ENCODE measurements around the gene CLEC17A. TPM values are rescaled to one million over a fixed set of nuclear protein-coding genes. Genes with fewer than 3 reads are reported as not detected.
"Not testable (repeated sequence)": the region's sequence is repeated elsewhere in the genome, so short reads cannot be mapped to it uniquely, and the experiment has no call there.

Gene CLEC17A
- total and polyA plus RNA-seq, 3 donors from 2014 or later, result 0.56 to 1.4 (median 1.3) TPM

DNA sequence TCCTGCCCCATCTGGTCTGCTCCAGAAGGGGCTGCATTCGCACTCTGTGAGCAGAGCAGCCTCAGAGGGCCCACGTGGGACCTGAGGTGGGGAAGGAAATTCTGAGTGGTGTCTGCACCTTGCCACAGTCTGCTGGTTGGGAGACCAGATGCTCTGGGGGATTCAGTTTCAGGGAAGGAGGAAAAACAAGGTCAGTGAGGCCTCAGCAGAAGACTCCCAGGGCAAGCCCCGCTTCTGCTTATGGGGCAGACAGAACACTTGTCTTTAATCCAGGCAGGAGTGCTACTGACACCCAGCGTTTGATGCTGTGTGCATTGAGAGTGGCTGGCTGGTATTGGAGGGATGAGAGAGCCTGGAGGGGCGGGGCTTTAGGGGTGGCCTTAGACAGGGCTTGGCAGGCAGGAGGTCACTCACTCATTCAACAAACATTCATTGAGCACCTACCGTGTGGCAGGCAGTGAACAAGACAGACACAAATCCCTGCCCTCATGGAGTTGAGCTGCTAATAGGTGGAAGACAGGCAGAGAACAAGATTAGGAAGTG is 4.9 kb upstream of the CLEC17A start:
- Histone ChIP-seq H3K4me1 (no peaks in the 10 kb centered on the region), H3K9me3 (no peaks in the 10 kb centered on the region), H3K27me3 (no peaks in the 10 kb centered on the region), H3K36me3 (ENCODE audit: low read depth, missing control alignments) (no peaks in the 10 kb centered on the region), H3K4me3 (no peak overlapping the region), H3K27ac (no peak overlapping the region)
- TF ChIP-seq POLR2A (IDR thresholded peaks at IDR 0.05) (no peak), CTCF (IDR thresholded peaks at IDR 0.05) (no peak)
- WGBS, 2 donors, result 49 to 70% methylated on average over 6 of the region's 6 CpGs
- DNase-seq, result no peak
- intact Hi-C loops (cut with DNase I; ENCODE audit: low total_unique reads), result no loop called here

DNA sequence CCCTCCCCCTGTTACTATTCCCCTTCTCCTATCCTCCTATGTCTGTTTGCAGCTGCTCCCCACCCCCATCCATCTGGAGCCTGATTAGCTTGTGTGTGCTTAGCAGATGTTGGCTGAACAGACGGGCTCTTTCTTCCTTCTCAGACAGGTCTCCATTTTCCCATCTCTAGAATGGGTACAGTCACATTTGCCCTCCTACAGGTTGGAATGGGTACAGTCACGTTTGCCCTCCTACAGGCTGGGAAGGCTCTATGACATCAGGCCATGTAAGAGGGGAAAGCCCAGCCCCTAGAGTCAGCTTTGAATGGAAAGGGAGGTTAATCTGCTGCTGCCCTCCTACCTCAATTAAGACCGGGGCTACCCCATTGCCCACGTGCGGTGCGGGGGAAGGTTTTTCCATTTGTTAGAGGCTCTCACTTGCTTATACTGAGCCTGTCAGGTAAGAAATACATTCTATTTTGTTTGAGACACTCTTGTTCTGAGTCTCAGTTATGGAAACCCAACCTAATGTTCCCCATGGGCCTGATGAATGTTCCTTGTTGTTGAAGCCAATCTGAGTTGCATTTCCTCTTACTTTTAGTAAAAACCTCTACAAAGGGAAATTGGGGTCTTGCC is 2.2 kb upstream of the CLEC17A start:
- 65 to 77% methylated on average over 6 of the region's 6 CpGs for WGBS, 2 donors
- TF ChIP-seq CTCF (IDR thresholded peaks at IDR 0.05), result no peak
- TF ChIP-seq POLR2A (IDR thresholded peaks at IDR 0.05), result no peak
- Histone ChIP-seq H3K4me1 (no peaks in the 10 kb centered on the region), H3K9me3 (no peaks in the 10 kb centered on the region), H3K36me3 (ENCODE audit: low read depth, missing control alignments) (no peaks in the 10 kb centered on the region), H3K4me3 (no peak overlapping the region), H3K27ac (no peak overlapping the region), H3K27me3 (no peaks in the 10 kb centered on the region)
- DNase-seq, result no peak
- intact Hi-C loops (cut with DNase I; ENCODE audit: low total_unique reads), result no loop called here

DNA sequence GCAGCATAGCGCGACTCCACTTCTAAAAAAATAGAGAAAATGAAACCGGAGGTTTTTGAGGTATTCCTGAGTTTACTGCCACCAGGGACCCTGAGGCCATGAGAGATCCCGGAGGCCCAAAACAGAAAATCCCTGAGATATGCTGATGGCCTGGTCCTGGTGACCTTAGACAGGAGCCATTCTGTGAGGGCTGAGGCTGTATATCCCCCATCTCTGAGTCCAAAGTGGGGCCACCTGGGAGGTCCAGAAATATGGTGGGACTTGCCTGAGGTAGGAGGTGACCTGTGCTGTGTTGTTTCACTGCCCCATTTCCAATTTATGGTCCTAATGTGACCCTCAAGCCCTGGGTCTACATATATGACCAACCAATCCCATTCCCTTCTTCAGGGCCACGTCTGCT is 1.5 kb downstream of the CLEC17A start:
- 95 to 96% methylated on average over 3 to 4 of the region's 5 CpGs for WGBS, 2 donors
- H3K36me3 ChIP-seq (ENCODE audit: low read depth, missing control alignments); H3K27ac ChIP-seq; H3K4me1 ChIP-seq; H3K4me3 ChIP-seq; H3K9me3 ChIP-seq; H3K27me3 ChIP-seq; DNase-seq; intact Hi-C loops (cut with DNase I; ENCODE audit: low total_unique reads): not testable (repeated sequence)

DNA sequence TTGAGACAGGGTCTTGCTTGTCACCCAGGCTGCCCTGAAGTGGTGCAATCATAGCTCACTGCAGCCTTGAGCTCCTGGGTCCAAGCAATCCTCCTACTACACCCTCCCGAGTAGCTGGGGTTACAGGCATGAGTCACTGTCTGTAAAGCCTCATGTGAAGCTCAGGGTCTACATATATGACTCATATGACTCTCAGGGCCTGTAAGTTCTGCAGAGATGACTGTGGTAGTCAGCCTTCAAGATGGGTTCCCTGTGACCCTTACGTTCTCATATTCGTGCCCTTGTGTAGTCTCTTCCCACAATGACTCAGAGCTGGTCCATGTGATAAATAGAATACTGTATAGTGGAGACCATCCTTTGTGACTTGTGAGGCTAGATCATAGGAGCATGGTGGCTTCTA is 2.3 kb downstream of the CLEC17A start:
- H3K4me1 ChIP-seq; H3K9me3 ChIP-seq; DNase-seq; H3K4me3 ChIP-seq; intact Hi-C loops (cut with DNase I; ENCODE audit: low total_unique reads); H3K27me3 ChIP-seq; H3K27ac ChIP-seq; H3K36me3 ChIP-seq (ENCODE audit: low read depth, missing control alignments): not testable (repeated sequence)
- 43 to 78% methylated on average over 1 to 3 of the region's 3 CpGs for WGBS, 2 donors

DNA sequence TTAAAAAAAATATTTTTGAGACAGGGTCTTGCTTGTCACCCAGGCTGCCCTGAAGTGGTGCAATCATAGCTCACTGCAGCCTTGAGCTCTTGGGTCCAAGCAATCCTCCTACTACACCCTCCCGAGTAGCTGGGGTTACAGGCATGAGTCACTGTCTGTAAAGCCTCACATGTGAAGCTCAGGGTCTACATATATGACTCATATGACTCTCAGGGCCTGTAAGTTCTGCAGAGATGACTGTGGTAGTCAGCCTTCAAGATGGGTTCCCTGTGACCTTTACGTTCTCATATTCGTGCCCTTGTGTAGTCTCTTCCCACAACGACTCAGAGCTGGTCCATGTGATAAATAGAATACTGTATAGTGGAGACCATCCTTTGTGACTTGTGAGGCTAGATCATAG is 6.5 kb downstream of the CLEC17A start:
- H3K4me1 ChIP-seq; H3K4me3 ChIP-seq; H3K36me3 ChIP-seq (ENCODE audit: low read depth, missing control alignments); H3K27ac ChIP-seq; DNase-seq; H3K9me3 ChIP-seq; H3K27me3 ChIP-seq; intact Hi-C loops (cut with DNase I; ENCODE audit: low total_unique reads): not testable (repeated sequence)
- 100% methylated on average over 1 of the region's 4 CpGs; no CpG with 5 or more reads in 1 of the 2 donors for WGBS, 2 donors

- no peaks in the 10 kb centered on the region for H3K36me3 ChIP-seq (ENCODE audit: low read depth, missing control alignments)
- no peak overlapping the region for H3K27ac ChIP-seq
- H3K9me3 ChIP-seq, result no peaks in the 10 kb centered on the region
- no peak for DNase-seq
- intact Hi-C loops (cut with DNase I; ENCODE audit: low total_unique reads), result no loop called here
- 90 to 93% methylated on average over 3 of the region's 3 CpGs for WGBS, 2 donors
- H3K4me3 ChIP-seq, result no peak overlapping the region
- no peaks in the 10 kb centered on the region for H3K4me1 ChIP-seq
- TF ChIP-seq POLR2A (IDR thresholded peaks at IDR 0.05), result no peak
- no peak for TF ChIP-seq CTCF (IDR thresholded peaks at IDR 0.05)
- H3K27me3 ChIP-seq, result no peaks in the 10 kb centered on the region
Observed at GRCh38 chr19:14595558-14595957, 12.7 kb downstream of the CLEC17A start.
